DMS53 (cell line): Measurements from ENCODE around the gene SUCO.
"Not testable (repeated sequence)": the region's sequence is repeated elsewhere in the genome, so short reads cannot be mapped to it uniquely, and the experiment has no call there.

Source experiments
- DNase-seq: peaks from one replicate; lab custom pipeline; 2025; lab: John Stamatoyannopoulos, UW

The SUCO gene

DNA sequence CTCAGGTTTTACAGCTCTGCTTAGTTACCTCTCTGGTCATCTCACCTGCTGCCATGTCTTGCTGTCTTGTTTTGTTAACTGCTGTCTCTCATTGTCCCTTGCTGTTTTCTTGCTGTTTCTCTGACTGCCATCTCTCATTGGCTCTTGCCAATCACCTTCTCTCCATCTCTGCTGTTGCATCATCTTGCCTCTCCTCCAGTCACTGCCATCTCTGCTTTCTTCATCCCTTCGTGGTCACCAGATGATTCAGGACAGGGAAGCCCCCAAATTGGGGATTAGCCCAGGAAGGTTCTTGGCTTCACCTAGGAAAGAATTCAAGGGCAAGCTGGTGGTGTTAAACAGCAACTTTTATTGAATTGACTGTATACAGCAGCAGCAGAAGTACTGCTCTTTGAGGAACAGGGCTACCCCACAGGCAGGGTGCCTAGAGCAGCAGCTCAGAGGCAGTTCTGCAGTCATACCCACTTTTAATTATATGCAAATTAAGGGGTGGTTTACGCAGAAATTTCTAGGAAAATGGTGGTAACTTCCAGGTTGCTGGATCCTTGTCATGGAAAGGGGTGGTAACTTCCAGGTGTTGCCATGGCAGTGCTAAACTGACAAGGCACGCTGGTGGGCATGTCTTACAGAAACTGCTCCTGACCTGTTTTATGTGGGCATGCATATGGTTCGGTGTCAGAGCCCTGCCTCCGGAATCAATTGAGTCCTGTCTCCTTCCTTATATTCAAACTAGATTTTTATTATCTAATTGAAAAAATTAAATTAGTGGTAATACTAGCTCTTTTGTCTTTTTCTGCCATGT lies 33.4 kb downstream of the SUCO start:
- no peak for DNase-seq

DNA sequence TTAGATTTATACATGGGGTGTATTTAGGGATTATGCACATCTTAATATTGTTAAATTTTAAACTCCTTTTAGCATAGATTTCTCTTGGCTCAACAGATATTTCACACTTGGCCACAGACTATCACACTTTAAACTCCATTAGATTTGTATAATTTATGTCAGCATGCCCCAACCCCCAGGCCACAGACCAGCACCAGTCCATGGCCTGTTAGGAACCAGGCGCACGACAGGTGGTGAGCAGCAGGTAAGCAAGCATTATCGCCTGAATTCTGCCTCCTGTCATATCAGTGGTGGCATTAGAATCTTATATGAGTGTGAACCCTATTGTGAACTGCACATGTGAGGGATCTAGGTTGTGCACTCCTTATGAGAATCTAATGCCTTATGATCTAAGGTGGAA lies 34.8 kb downstream of the SUCO start:
- no peak for DNase-seq

DNA sequence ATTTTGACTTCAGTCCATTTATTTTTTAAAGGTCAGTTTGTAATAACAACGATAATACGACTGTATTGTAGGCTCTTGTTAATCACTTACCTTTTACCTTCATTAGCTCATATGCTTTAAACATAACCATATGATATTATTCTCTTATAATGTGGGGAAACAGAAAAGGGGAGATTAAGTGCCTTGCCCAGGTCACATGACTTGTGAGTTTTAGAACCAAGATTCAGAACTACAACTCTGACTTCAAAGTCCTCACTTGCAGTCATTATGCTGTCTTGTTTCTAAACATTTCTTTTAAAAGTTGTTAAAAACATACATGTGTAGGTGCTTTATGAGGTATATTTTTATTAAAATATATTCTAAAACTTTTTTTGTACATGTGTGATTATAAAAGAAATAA lies 41.1 kb downstream of the SUCO start:
- no peak for DNase-seq

DNA sequence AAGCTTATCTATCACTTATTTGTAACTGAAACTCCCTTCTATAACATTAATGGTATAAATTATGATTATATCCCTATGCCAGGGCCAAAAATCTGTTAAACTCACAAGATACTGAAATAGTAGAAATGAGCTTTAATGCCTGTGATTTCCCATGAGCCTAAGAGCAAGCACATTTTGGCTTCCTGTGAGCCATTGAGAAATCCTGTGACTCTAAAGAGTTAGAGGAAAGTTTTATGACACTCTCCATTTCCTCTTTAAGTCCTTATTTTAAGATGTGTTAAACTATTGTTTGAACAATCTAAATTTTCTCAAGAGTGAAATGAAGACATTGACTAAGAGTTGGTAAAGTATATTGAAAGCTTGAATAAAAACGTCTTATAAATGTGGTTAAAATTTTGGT lies 45.6 kb downstream of the SUCO start:
- no peak for DNase-seq

DNA sequence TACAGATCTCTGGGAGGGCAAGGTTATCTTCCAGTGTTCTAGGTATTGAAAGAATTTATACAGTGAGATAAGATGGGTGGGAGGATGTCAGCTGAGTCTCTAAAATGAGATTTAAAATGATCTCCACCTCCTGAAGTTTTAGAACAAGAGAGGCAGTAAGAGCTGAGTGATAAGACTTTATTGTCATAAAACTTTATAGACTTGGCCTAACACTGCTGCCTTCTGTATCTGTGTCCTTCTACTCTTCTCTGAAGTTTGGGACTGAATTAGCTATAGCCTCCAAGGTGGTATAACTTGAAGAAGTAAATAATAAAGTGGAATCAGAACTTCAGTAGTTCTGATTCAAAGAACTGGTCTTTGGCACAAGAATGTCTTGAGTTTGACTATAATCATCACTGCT lies 48.3 kb downstream of the SUCO start:
- DNase-seq, result no peak

DNA sequence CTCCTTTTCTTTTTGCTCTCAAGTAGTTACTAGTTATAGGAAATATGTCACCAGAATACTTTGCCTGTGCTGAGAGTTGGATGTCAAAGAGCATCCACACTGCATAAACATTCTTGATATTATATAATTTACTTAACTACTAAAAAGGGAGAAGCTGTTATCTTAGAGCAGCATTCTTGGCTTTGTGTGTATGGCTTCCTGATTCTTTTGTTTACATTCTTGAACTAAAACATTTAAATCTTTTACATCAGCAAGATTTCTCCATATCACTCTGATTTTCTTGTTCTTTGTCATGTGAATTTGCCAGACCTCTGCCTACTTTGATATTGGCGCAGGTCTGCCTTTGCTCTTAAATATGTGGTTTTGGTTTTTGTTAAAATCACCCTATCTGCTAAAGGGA lies 48.8 kb downstream of the SUCO start:
- no peak for DNase-seq

DNA sequence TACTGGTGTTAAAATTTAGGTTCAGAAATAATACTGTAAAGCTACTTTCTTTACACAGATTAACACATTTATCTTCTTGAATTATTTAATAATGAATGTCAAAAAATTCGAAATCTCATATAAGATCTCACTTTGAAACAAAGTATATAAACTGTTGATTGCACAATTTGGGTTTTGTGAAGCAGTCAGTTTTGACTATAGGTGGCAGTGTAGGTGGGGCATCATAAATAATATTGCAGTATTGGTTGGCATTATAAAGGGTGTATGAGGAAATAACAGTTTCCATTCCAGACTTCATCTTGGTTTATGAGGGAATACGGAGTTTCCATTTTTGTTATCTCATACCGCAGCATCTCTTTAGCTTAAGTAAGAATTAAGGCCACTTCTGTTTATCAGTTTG lies 49.9 kb downstream of the SUCO start:
- no peak for DNase-seq

DNA sequence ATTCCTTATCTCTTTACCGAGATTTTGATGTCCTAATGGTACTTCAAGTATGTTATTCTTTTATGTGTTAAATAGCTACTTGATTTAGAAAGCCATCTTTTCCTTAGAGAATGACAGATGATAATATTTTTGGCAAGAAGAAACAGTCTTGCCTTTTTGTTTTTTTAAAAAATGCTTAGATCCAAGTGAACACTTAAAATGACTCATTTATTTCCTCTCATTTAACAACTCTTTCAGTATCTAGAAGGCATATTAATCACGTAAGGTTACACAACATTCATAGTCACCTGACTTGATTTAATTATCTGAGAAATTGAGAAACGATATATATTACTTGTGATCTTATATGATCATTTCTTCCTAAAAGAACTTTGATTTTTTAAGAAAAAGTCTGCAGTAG lies 52.4 kb downstream of the SUCO start:
- no peak for DNase-seq

DNA sequence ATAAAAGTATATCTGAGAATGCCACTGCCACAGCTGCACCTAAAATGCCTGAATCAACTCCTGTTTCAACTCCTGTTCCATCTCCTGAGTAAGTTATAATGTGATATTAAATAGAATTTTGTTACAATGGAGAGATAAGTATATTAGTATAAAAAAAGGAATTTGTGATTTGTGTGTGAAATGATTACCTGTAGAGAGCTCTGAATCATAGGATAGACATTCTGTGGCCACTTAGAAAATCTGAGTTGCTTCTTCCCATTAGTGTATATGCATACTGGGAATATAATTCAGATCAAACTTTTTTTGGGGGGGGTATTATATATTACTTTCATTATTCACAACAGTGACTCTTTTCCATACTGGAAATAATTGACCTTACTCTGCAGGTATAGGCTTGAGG lies 52.9 kb downstream of the SUCO start:
- no peak for DNase-seq

DNA sequence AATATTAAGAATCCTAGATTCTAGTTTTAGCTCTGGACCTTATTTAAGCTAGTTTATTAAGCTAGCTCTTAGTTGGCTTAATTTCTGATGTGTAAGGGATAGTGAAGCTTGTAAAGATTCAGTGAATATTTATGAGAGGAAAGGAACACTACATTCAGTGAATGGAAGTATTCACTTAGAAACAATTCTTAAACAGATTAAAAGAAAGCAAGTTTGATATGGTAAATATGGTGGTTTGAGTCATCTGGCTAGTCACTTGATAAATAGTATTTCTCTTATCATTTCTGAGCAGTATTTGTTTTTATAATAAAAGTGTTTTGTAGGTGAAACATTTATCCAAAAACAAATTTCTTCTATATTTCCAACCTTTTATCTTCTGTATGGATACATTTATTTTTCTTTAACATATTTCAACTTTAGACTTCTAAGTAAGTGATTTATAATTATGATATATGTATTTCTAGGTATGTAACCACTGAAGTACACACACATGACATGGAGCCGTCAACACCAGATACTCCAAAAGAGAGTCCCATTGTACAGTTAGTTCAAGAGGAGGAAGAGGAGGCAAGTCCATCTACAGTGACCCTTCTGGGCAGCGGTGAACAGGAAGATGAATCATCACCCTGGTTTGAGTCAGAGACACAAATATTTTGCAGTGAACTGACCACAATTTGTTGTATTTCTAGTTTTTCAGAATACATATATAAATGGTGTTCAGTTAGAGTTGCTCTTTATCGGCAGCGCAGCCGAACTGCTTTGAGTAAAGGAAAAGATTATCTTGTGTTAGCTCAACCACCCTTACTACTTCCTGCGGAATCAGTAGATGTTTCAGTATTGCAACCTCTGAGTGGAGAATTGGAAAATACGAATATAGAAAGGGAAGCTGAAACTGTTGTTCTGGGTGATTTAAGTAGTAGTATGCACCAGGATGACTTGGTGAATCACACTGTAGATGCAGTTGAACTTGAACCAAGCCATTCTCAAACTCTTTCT lies 55.6 kb downstream of the SUCO start:
- DNase-seq, result peak; percentile 35

DNA sequence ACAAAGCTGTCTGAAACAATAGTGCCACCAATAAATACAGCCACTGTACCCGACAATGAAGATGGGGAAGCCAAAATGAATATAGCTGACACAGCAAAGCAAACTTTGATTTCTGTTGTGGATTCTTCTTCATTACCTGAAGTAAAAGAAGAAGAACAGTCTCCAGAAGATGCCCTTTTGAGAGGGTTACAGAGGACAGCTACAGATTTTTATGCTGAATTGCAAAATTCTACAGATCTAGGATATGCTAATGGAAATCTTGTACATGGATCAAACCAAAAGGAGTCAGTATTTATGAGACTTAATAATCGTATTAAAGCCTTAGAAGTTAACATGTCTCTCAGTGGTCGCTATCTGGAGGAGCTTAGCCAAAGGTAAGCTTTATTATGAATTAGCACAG lies 56.6 kb downstream of the SUCO start:
- DNase-seq, result no peak

DNA sequence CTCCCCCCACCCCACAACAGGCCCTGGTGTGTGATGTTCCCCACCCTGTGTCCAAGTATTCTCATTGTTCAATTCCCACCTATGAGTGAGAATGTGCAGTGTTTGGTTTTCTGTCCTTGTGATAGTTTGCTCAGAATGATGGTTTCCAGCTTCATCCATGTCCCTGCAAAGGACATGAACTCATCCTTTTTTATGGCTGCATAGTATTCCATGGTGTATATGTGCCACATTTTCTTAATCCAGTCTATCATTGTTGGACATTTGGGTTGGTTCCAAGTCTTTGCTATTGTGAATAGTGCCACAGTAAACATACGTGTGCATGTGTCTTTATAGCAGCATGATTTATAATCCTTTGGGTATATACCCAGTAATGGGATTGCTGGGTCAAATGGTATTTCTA lies 58.5 kb downstream of the SUCO start:
- not testable (repeated sequence) for DNase-seq

DNA sequence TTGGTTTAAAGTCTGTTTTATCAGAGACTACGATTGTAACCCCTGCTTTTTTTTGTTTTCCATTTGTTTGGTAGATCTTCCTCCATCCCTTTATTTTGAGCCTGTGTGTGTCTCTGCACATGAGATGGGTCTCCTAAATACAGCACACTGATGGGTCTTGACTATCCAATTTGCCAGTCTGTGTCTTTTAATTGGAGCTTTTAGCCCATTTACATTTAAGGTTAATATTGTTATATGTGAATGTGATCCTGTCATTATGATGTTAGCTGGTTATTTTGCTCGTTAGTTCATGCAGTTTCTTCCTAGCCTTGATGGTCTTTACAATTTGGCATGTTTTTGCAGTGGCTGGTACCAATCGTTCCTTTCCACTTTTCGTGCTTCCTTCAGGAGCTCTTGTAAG lies 62.1 kb downstream of the SUCO start:
- not testable (repeated sequence) for DNase-seq

DNA sequence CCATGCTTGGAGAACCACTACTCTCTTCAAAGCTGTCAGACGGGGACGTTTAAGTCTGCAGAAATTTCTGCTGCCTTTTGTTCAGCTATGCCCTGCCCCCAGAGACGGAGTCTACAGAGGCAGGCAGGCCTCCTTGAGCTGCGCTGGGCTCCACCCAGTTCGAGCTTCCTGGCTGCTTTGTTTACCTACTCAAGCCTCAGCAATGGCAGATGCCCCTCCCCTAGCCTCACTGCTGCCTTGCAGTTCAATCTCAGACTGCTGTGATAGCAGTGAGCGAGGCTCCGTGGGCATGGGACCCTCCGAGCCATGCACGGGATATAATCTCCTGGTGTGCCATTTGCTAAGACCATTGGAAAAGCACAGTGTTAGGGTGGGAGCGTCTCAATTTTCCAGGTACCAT lies 63.8 kb downstream of the SUCO start:
- not testable (repeated sequence) for DNase-seq

DNA sequence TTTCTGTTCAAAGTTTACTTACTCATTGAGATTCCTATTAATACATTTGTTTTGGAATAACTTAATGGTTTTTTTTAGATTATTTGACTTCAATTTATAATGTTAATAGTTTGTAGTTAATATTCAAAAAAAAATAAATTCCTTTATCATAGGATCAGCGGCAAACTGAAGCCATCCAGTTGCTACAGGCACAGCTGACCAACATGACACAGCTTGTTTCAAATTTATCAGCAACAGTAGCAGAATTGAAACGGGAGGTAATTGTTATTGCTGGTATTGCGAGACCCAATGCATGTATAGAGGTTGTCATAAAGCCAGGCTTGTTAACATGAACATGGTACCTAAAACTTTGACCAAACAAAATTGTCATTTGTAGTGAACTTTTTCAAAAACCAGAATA lies 67.0 kb downstream of the SUCO start:
- no peak for DNase-seq

DNA sequence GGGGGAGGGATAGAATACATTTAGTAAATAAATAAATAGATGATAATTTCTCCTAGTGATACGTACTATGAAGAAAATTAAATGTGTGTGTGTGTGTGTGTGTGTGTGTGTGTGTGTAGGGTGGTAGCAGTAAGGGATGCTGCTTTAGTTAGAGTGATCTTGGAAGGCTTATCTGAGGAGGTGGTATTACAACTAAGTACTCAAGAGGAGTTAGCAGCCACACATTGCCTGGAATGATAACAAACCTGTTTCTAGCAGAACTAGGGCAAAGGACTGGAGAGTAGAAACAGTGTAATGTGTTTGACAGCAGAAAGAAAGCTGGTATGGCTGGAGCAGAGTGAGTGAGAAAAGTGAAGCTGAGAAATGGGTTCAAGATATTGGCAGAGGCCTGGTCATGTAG lies 67.7 kb downstream of the SUCO start:
- no peak for DNase-seq

DNA sequence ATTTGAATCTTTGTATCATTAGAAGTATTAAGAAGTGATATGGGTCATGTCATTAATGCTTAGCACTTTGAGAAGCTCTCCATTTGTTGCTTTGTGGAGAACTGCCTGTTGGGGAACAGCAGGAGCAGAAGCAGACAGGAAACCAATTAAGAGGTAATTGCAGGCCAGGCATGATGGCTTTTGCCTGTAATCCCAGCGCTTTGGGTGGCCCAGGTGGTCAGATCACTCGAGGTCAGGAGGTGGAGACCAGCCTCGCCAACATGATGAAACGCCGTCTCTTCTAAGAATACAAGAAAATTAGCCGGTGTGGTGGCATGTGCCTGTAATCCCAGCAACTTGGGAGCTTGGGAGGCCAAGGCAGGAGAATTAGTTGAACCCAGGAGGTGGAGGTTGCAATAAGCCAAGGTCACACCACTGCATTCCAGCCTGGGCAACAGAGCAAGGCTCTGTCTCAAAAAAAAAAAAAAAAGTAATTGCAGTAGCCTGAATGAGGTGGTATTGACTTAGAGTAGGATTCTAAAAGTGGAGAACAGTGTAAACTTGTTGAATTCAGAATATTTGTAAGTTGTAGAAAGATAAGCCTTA lies 68.2 kb downstream of the SUCO start:
- no peak for DNase-seq

DNA sequence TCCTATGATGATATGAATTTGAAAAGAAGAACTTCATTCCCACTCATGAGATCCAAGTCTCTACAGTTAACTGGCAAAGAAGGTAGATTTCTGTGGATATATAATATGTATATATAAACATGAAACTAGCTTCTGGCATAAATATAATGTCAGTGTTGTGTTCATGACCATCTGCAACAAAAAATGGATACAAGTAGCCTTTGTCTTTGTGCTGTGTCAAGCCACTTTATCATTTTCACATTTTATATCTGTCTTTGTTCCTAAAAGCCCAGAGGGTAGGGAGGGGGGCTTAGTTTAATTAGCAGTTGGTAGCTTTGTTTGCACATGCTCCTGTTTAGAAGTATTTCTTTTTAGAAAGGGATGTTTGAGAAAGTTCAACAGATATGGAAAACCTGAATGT lies 69.8 kb downstream of the SUCO start:
- no peak for DNase-seq

DNA sequence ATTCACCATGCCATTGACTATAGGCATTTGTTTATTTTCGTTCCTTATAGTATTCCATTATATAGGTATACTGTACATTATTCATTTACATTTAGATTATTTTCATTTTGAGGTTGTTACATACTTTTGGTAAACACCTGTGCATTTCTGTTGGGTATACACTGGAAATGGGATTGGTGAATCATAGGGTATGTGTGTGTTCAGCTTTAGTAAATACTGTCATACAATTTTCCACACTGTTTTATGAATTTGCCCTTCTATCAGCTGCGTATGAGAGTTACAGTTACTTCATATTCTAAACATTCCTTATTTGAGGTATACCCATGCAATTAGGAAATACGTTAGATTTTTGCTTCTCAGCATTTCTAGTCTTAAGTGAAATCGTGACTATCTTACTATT lies 70.9 kb downstream of the SUCO start:
- DNase-seq, result no peak

DNA sequence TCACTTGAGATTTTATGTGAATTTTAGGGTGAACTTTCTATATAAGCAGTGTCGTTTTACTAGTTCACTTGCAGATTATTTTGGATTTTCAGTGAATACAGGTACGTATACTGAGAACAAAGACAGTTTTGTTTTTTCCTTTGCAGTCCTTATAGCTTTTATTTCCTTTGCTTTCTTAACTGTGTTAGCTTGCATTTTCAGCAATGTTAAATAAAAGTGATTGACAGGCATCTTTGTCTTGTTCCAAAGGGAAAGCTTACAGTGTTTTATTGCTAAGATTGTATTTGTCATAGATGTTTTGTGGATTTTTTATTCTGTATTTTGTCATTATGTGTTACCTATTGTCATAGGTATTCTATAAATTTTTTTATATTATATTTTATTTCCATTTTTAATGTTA lies 72.7 kb downstream of the SUCO start:
- no peak for DNase-seq

DNA sequence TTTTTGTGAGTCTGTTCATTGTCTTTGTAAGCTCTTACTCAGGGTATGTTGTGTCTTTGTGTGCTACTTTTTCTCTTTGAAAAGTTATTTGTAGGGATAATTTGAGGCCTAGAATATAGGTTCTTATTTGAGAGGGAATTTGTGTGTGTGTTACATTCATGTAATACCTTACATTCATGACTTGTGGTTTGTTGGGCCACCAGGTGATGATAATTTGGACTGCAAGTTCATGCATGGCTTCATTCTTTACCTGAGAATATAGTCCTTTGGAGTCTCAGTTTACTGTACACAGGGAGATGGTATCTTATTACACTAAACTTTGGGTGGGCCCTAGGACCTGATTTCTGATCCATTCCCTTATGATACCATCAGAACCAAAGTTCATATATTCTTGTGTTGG lies 74.2 kb downstream of the SUCO start:
- DNase-seq, result no peak

DNA sequence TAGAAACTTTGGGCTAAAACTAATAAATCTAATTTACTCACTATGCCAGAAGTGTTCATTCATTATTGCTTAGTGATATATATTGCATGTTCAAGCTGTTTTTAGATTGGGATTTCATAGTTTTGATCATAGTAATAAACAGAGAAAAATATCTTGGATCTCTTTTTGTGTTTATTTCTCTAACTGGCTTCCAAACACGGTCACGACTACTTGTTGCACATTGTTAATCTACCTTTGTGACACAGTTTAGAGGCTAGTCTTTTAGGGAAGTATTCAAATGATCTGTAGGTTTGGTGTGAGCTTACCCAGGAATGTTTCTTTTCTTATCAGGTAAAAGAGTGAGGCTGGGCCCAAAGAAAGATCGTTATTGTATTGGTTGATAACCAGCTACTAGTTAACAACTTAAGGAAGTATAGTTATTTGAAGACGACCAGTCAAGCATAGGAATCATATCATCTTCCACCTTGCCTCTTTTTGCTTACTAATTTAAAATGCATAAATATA lies 75.2 kb downstream of the SUCO start:
- DNase-seq, result no peak

DNA sequence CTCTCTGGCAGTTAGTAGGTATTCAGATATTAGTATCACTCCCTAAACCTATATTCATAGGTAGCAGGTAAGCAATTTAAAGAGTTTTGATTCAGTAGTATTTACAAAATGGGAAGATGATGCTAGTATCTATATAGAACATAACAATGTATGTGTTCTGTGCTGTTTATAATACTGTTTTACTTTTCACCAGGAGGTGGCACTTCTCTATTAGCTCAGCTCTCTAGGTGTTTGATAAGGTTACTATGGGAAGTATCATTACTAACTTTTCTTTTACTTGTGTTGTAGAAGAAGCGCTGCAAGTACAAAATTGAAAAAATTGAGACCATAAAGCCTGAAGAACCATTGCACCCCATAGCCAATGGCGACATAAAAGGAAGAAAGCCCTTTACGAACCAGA lies 76.6 kb downstream of the SUCO start:
- peak; percentile 57 for DNase-seq
